Vagina (tissue), 2 donors: ENCODE data around the gene MOB4. TPM values are rescaled to one million over a fixed set of nuclear protein-coding genes. Genes with fewer than 3 reads are reported as not detected.
"Not testable (repeated sequence)": the region's sequence is repeated elsewhere in the genome, so short reads cannot be mapped to it uniquely, and the experiment has no call there.

Experiments
- DNase-seq, 2 donors: peaks; one replicate each; pipeline ENCODE4 v3.0.0-alpha.2; 2017; ENCODE audit errors: extremely low spot score in 2 of 2
- H3K27ac ChIP-seq: fragments of 200-600 bp; sonication (generic); one replicate; pipeline ENCODE4 v1.5.1; 2019
- H3K27me3 ChIP-seq: fragments of 200-600 bp; sonication (generic); one replicate; pipeline ENCODE4 v1.5.1; 2019
- H3K36me3 ChIP-seq, 2 donors: fragments of 200-600 bp; sonication (generic); one replicate each; pipeline ENCODE4 v1.5.1; 2017 to 2019
- H3K4me1 ChIP-seq: fragments of 200-600 bp; sonication (generic); one replicate; pipeline ENCODE4 v1.5.1; 2019
- H3K4me3 ChIP-seq, 2 donors: fragments of 200-600 bp; sonication (generic); 1 replicate in 1 of 2; 2 replicates in 1 of 2; pipeline ENCODE4 v1.5.1; 2016 to 2019
- H3K9me3 ChIP-seq: fragments of 200-600 bp; sonication (generic); one replicate; pipeline ENCODE4 v1.5.1; 2019
- CTCF ChIP-seq, 3 experiments: fragments of 450-650 bp in 2 of 3; fragments of 200-600 bp in 1 of 3; sonication (generic) in 1 of 3; IDR thresholded peaks; one replicate each; pipeline ENCODE4 v1.5.1; 2017 to 2019; ENCODE audit warnings: antibody characterized with exemption in 3 of 3, mild to moderate bottlenecking in 2 of 3, moderate library complexity in 2 of 3
- POLR2A ChIP-seq, 2 donors: fragments of 450-650 bp; IDR thresholded peaks; one replicate each; pipeline ENCODE4 v1.6.1; 2017; ENCODE audit warnings: antibody characterized with exemption in 2 of 2, mild to moderate bottlenecking in 2 of 2, moderate library complexity in 2 of 2
- POLR2AphosphoS5 ChIP-seq, 2 donors: sonication (generic); formaldehyde crosslinking; IDR thresholded peaks; one replicate each; pipeline ENCODE4 v1.9.0; 2017; ENCODE audit warnings: antibody characterized with exemption in 2 of 2, mild to moderate bottlenecking in 2 of 2, low read depth in 1 of 2; ENCODE audit not compliant: insufficient read depth in 1 of 2
- intact Hi-C: fragments of 100-400 bp; cut with DNase I; formaldehyde crosslinking; loops from one replicate; pipeline ENCODE4 v1.15.1; 2023
- total RNA-seq: library from RNA; depleted of rRNA; stranded (reverse); fragments of >200 nt; gene quantifications from one replicate; pipeline ENCODE4 v1.2.3, GENCODE V29; 2016

Gene MOB4
- total RNA-seq, 1 donor from 2014 or later: 24.3 TPM

GRCh38 chr2:197571627-197572271, 55.9 kb downstream of the MOB4 start:
- H3K27ac ChIP-seq: no peak overlapping the region
- H3K9me3 ChIP-seq: no peaks in the 10 kb centered on the region

GRCh38 chr2:197573608-197574007, 57.7 kb downstream of the MOB4 start:
- intact Hi-C loops: no loop called here
- DNase-seq: no peak
- H3K4me3 ChIP-seq: no peak overlapping the region
- no peaks in the 10 kb centered on the region for H3K4me1 ChIP-seq
- H3K36me3 ChIP-seq: no peaks in the 10 kb centered on the region
- TF ChIP-seq CTCF (IDR thresholded peaks at IDR 0.05): no peak
- no peak for TF ChIP-seq POLR2A (IDR thresholded peaks at IDR 0.05)
- TF ChIP-seq POLR2AphosphoS5 (IDR thresholded peaks at IDR 0.05; ENCODE audit: insufficient read depth in 1 of 2, low read depth in 1 of 2): no peak
- H3K27me3 ChIP-seq: no peaks in the 10 kb centered on the region
- H3K9me3 ChIP-seq: no peaks in the 10 kb centered on the region
- H3K27ac ChIP-seq: no peak overlapping the region

More at GRCh38 chr2:197571627-197572271, 55.9 kb downstream of the MOB4 start:
- intact Hi-C loops: no loop called here
- H3K4me3 ChIP-seq: no peak overlapping the region
- no peaks in the 10 kb centered on the region for H3K4me1 ChIP-seq
- TF ChIP-seq POLR2A (IDR thresholded peaks at IDR 0.05) (no peak), CTCF (IDR thresholded peaks at IDR 0.05) (no peak), POLR2AphosphoS5 (IDR thresholded peaks at IDR 0.05; ENCODE audit: insufficient read depth in 1 of 2, low read depth in 1 of 2) (no peak)
- DNase-seq: no peak
- H3K27me3 ChIP-seq: no peaks in the 10 kb centered on the region
- H3K36me3 ChIP-seq: no peaks in the 10 kb centered on the region

GRCh38 chr2:197575987-197576386, 60.1 kb downstream of the MOB4 start:
- intact Hi-C loops: no loop called here
- Histone ChIP-seq H3K9me3 (no peaks in the 10 kb centered on the region), H3K27me3 (no peaks in the 10 kb centered on the region), H3K4me1 (no peaks in the 10 kb centered on the region), H3K27ac (no peak overlapping the region), H3K4me3 (no peak overlapping the region), H3K36me3 (no peaks in the 10 kb centered on the region)
- TF ChIP-seq POLR2A (IDR thresholded peaks at IDR 0.05): no peak
- TF ChIP-seq CTCF (IDR thresholded peaks at IDR 0.05): no peak
- no peak for TF ChIP-seq POLR2AphosphoS5 (IDR thresholded peaks at IDR 0.05; ENCODE audit: insufficient read depth in 1 of 2, low read depth in 1 of 2)
- DNase-seq: no peak

GRCh38 chr2:197576631-197577030, 60.8 kb downstream of the MOB4 start:
- Histone ChIP-seq H3K27ac (no peak overlapping the region), H3K36me3 (no peaks in the 10 kb centered on the region), H3K4me1 (no peaks in the 10 kb centered on the region), H3K9me3 (no peaks in the 10 kb centered on the region), H3K27me3 (no peaks in the 10 kb centered on the region), H3K4me3 (no peak overlapping the region)
- TF ChIP-seq POLR2AphosphoS5 (IDR thresholded peaks at IDR 0.05; ENCODE audit: insufficient read depth in 1 of 2, low read depth in 1 of 2) (no peak), POLR2A (IDR thresholded peaks at IDR 0.05) (no peak), CTCF (IDR thresholded peaks at IDR 0.05) (no peak)
- DNase-seq: no peak
- intact Hi-C loops: no loop called here

GRCh38 chr2:197577446-197577845, 61.6 kb downstream of the MOB4 start:
- Histone ChIP-seq H3K9me3 (no peaks in the 10 kb centered on the region), H3K27ac (no peak overlapping the region), H3K36me3 (no peaks in the 10 kb centered on the region), H3K4me1 (no peaks in the 10 kb centered on the region), H3K27me3 (no peaks in the 10 kb centered on the region), H3K4me3 (no peak overlapping the region)
- DNase-seq: no peak
- no peak for TF ChIP-seq CTCF (IDR thresholded peaks at IDR 0.05)
- no peak for TF ChIP-seq POLR2A (IDR thresholded peaks at IDR 0.05)
- TF ChIP-seq POLR2AphosphoS5 (IDR thresholded peaks at IDR 0.05; ENCODE audit: insufficient read depth in 1 of 2, low read depth in 1 of 2): no peak
- intact Hi-C loops: no loop called here

GRCh38 chr2:197578294-197578693, 62.4 kb downstream of the MOB4 start:
- DNase-seq, H3K27ac ChIP-seq: not testable (repeated sequence)

GRCh38 chr2:197580166-197580565, 64.3 kb downstream of the MOB4 start:
- H3K27me3 ChIP-seq, DNase-seq, H3K9me3 ChIP-seq, intact Hi-C loops, H3K27ac ChIP-seq, H3K36me3 ChIP-seq, H3K4me3 ChIP-seq, H3K4me1 ChIP-seq: not testable (repeated sequence)

More at GRCh38 chr2:197578294-197578693, 62.4 kb downstream of the MOB4 start:
- H3K4me3 ChIP-seq, intact Hi-C loops, H3K36me3 ChIP-seq, H3K9me3 ChIP-seq, H3K4me1 ChIP-seq, H3K27me3 ChIP-seq: not testable (repeated sequence)

GRCh38 chr2:197587255-197587654, 71.4 kb downstream of the MOB4 start:
- H3K4me3 ChIP-seq, H3K27ac ChIP-seq, H3K36me3 ChIP-seq, H3K4me1 ChIP-seq, intact Hi-C loops, H3K27me3 ChIP-seq, DNase-seq, H3K9me3 ChIP-seq: not testable (repeated sequence)
